Ureter (tissue), 1 donor: ENCODE results near the gene SLC36A3. TPM values are rescaled to one million over a fixed set of nuclear protein-coding genes. Genes with fewer than 3 reads are reported as not detected.
"Not testable (repeated sequence)": the region's sequence is repeated elsewhere in the genome, so short reads cannot be mapped to it uniquely, and the experiment has no call there.

Experiments used
- DNase-seq: peaks from one replicate; pipeline ENCODE4 v3.0.0-alpha.2; 2020; ENCODE audit warnings: low spot score
- total RNA-seq: library from RNA; stranded (reverse); gene quantifications from one replicate; pipeline ENCODE4 v1.2.4, GENCODE V29; 2023
- donor health status: DM: yes; HTN: yes; CAD: no.

SLC36A3 gene
- total RNA-seq, 1 donor from 2014 or later, result not detected

- peak; percentile 87 for DNase-seq
Measured at GRCh38 chr5:151239237-151239861, 64.2 kb downstream of the SLC36A3 start.

GRCh38 chr5:151238303-151238741, 65.2 kb downstream of the SLC36A3 start:
- no peak for DNase-seq

GRCh38 chr5:151237685-151238084, 65.9 kb downstream of the SLC36A3 start:
- no peak for DNase-seq

- DNase-seq, result no peak
Measured at GRCh38 chr5:151236888-151237287, 66.7 kb downstream of the SLC36A3 start.

- not testable (repeated sequence) for DNase-seq
Measured at GRCh38 chr5:151235239-151235571, 68.4 kb downstream of the SLC36A3 start.

GRCh38 chr5:151234476-151235238, 68.9 kb downstream of the SLC36A3 start:
- DNase-seq, result peak; percentile 70

- DNase-seq, result no peak
Measured at GRCh38 chr5:151233616-151234085, 69.9 kb downstream of the SLC36A3 start.

- no peak for DNase-seq
Measured at GRCh38 chr5:151231359-151231758, 72.2 kb downstream of the SLC36A3 start.

GRCh38 chr5:151230048-151230680, 73.4 kb downstream of the SLC36A3 start:
- no peak for DNase-seq

- DNase-seq, result no peak
Measured at GRCh38 chr5:151228986-151229385, 74.6 kb downstream of the SLC36A3 start.

- no peak for DNase-seq
Measured at GRCh38 chr5:151227918-151228447, 75.6 kb downstream of the SLC36A3 start.

Other genes starting within 250 kb of the SLC36A3 start
- gene TNIP1, start 222.7 kb downstream of the SLC36A3 start, total RNA-seq, result 75.4 TPM
- gene ANXA6, start 146.0 kb downstream of the SLC36A3 start, total RNA-seq, result 123 TPM
- gene CCDC69, start 79.7 kb downstream of the SLC36A3 start, total RNA-seq, result 53.4 TPM
- gene GM2A, start 50.6 kb downstream of the SLC36A3 start, total RNA-seq, result 60.7 TPM
- not detected for gene SLC36A2, start 43.8 kb upstream of the SLC36A3 start, total RNA-seq
- 14.4 TPM for gene SLC36A1, start 143.8 kb upstream of the SLC36A3 start, total RNA-seq